NB4 (cell line): ENCODE data around the gene CCDC85C.

Source experiments
- DNase-seq: peaks from one replicate; pipeline ENCODE4 v3.0.0; 2010; ENCODE audit warnings: low read depth
- H3K4me3 ChIP-seq: one replicate; pipeline ENCODE4 v1.5.1; 2011; ENCODE audit warnings: mild to moderate bottlenecking, low read depth, low read length, moderate library complexity
- CTCF ChIP-seq: IDR thresholded peaks from one replicate; pipeline ENCODE4 v1.5.1; 2012; ENCODE audit warnings: low read depth, low read length
- MAX ChIP-seq: IDR thresholded peaks from 2 replicates; pipeline ENCODE4 v1.6.1; 2011; ENCODE audit warnings: low read depth, low read length
- MYC ChIP-seq: IDR thresholded peaks from 2 replicates; pipeline ENCODE4 v1.6.1; 2011; ENCODE audit warnings: low read depth, low read length
- POLR2A ChIP-seq: IDR thresholded peaks from 2 replicates; pipeline ENCODE4 v1.6.1; 2011; ENCODE audit warnings: mild to moderate bottlenecking; ENCODE audit not compliant: insufficient read length; ENCODE audit errors: extremely low read depth

Gene CCDC85C

GRCh38 chr14:99503848-99504453 is 100.1 kb downstream of the CCDC85C start:
- TF ChIP-seq MAX: no peak
- TF ChIP-seq CTCF: no peak
- no peak for TF ChIP-seq MYC
- TF ChIP-seq POLR2A: no peak

DNA sequence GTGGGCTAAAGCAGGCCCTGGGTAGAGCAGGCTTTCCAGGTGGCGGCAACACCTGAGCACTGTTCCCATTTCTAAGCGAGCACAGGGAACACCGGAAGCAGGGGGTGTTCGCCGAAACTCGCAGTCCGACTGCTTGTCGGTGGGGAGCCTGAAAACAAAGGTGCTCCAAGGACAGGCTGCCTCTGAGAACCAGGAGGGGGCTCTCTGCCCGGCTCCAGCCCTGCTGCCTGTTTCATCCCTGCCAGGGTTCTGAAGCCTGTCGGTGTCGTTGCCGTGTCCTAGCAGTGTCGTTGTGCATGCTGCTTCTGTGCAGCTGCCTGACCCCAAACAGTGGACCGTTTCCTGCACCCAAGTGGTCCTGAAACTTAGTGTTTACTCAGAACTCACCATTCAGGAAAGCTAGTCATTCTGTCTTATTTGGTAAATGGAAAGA is 101.0 kb downstream of the CCDC85C start:
- TF ChIP-seq MAX (no peak), POLR2A (no peak), MYC (no peak), CTCF (no peak)
- no peak overlapping the region for H3K4me3 ChIP-seq
- no peak for DNase-seq

More at GRCh38 chr14:99503848-99504453, 100.1 kb downstream of the CCDC85C start:
- no peak overlapping the region for H3K4me3 ChIP-seq
- no peak for DNase-seq

GRCh38 chr14:99497894-99498293 is 106.1 kb downstream of the CCDC85C start:
- no peak for DNase-seq
- H3K4me3 ChIP-seq: no peak overlapping the region
- TF ChIP-seq CTCF: no peak
- no peak for TF ChIP-seq MYC
- no peak for TF ChIP-seq MAX
- no peak for TF ChIP-seq POLR2A

DNA sequence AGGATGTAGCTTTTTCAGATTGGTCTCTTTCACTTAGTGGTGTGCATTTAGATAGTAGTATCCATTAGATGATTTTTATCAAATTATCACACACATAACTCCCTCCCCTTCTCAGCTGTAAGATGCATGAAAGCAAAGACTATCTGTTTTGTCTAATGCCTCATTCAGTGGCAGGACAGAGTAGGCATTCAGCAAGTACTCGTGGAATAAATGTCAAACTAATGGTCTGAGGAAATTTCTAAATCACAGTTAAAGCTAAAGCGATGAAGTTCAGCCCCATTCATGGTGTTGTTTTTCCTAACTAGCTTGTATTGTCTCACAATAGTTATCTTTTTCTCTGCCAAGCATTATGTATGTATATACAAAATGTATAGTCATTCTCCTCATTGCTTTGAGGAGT is 106.7 kb downstream of the CCDC85C start:
- H3K4me3 ChIP-seq: no peak overlapping the region
- DNase-seq: no peak
- TF ChIP-seq POLR2A (no peak), CTCF (no peak), MAX (no peak), MYC (no peak)

DNA sequence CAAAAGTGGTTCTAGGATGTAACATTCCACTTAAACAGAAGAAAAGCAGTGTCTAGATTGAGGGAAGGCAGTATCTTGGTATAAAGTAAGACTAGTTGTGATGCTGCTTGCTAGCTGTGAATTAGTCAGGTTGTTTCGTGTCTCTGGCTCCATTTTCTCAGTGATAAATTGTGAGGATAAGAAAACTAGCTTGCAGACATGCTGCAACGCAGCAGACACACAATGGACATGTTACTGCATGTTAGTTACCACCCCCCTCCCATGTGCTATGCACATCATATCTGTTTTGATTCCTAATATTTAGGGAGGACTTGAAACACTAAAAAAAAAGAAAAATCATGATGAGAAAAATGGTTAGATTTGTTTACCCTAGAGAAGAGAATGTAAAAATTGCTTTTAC is 119.9 kb downstream of the CCDC85C start:
- H3K4me3 ChIP-seq: peak overlapping the region; percentile 13
- TF ChIP-seq MAX: no peak
- DNase-seq: no peak

DNA sequence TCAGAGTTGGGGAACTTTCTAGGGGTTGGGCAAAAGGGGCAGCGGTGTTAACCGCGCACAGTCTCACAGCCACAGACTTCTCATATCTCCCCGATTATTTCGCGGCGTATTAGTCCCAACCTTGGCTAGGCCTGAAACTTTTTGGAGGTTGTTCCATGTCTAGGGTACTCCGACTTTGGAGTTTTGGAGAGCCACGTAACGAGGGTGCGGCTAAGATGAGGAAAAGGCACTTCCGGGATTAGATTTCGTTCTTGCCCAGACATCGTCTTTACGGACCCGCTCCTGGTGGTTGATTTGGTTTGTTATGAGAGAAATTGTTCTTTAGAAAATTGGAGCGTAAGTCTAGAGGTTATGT is 122.3 kb downstream of the CCDC85C start:
- DNase-seq: peak; percentile 49
- TF ChIP-seq MYC (no peak), MAX (no peak), CTCF (no peak), POLR2A (no peak)
- H3K4me3 ChIP-seq: peak overlapping the region; percentile 95
